ENCODE measurements around the gene PDC. TPM values are rescaled to one million over a fixed set of nuclear protein-coding genes. Genes with fewer than 3 reads are reported as not detected.
"Not testable (repeated sequence)": the region's sequence is repeated elsewhere in the genome, so short reads cannot be mapped to it uniquely, and the experiment has no call there.

The PDC gene
- total and polyA plus RNA-seq, 8 donors, result not detected

DNA sequence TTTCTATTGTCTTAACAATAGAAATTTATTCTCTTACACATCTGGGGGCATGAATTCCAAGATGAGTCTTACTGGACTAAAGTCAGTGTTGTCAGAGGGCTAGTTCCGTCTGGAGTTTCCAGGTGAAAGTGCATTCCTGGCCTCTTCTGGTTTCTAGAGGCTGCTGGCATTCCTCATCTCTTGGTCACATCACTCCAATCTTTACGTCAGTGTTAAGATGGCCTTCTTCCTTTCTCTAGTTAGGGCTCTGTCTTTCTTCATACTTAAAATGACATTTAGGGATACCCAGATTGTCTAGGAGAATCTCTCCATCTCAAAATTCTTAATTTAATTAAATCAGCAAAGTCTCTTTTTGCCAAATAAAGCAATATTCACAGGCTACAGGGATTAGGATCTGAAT, 13.3 kb upstream of the PDC start:
- H3K9me3 ChIP-seq, result no peaks in the 10 kb centered on the region
- ATAC-seq, result no peak
- no peak for FAIRE-seq
- no peaks in the 10 kb centered on the region for H3K4me1 ChIP-seq
- 75 to 83% methylated on average over 2 of the region's 2 CpGs for WGBS, 2 donors
- no peak overlapping the region for H3K27ac ChIP-seq
- H3K36me3 ChIP-seq, result no peaks in the 10 kb centered on the region
- H3K4me3 ChIP-seq, result no peak overlapping the region
- no peak for DNase-seq
- TF ChIP-seq, protein P1, sequence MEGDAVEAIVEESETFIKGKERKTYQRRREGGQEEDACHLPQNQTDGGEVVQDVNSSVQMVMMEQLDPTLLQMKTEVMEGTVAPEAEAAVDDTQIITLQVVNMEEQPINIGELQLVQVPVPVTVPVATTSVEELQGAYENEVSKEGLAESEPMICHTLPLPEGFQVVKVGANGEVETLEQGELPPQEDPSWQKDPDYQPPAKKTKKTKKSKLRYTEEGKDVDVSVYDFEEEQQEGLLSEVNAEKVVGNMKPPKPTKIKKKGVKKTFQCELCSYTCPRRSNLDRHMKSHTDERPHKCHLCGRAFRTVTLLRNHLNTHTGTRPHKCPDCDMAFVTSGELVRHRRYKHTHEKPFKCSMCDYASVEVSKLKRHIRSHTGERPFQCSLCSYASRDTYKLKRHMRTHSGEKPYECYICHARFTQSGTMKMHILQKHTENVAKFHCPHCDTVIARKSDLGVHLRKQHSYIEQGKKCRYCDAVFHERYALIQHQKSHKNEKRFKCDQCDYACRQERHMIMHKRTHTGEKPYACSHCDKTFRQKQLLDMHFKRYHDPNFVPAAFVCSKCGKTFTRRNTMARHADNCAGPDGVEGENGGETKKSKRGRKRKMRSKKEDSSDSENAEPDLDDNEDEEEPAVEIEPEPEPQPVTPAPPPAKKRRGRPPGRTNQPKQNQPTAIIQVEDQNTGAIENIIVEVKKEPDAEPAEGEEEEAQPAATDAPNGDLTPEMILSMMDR (IDR thresholded peaks at IDR 0.05), result no peak
- no peaks in the 10 kb centered on the region for H3K27me3 ChIP-seq
- intact Hi-C loops (cut with DNase I), result no loop called here

DNA sequence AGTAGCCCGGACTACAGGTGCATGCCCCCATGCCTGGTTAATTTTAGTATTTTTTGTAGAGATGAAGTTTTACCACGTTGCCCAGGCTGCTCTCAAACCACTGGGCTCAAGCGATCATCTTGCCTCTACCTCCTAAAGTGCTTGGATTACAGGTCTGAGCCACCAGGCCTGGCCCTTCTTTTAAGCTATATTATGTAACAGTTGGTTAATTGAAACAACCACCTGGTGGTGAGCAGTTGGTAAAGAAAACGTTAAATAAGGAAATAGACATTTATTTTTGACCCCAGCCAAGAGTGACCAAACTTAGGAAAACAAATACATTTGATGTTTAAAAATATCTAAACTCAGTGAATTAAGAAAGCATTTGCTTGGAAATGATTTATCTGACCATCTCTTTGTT, 12.1 kb upstream of the PDC start:
- no peak for DNase-seq
- no peak for ATAC-seq
- no peak for FAIRE-seq
- Histone ChIP-seq H3K36me3 (no peaks in the 10 kb centered on the region), H3K27me3 (no peaks in the 10 kb centered on the region), H3K27ac (no peak overlapping the region), H3K4me3 (no peak overlapping the region), H3K9me3 (no peaks in the 10 kb centered on the region), H3K4me1 (no peaks in the 10 kb centered on the region)
- TF ChIP-seq, protein P1 (IDR thresholded peaks at IDR 0.05), result no peak
- intact Hi-C loops (cut with DNase I), result no loop called here
- WGBS, 2 donors, result 74 to 82% methylated on average over 4 of the region's 4 CpGs

DNA sequence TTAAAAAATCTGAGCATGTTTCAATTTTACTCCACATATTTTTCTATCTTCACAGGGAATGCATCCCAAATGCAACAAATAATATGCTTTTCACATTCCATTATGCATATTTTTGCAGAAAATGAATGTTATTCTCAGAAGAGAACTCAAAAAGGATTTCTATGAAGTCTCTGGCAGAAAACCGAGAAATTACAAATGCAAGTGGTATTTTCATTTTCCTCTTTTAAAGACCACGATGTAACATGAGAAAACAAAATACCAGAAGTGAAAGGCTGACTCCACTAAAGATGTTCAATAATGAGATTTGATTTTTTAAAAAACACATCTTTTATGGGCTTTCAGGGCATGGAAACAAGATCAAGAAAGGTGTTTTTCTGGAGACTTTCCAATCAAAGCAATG, 5.0 kb upstream of the PDC start:
- no peak for DNase-seq
- H3K4me1 ChIP-seq, result no peaks in the 10 kb centered on the region
- H3K27me3 ChIP-seq, result no peaks in the 10 kb centered on the region
- intact Hi-C loops (cut with DNase I), result no loop called here
- H3K4me3 ChIP-seq, result no peak overlapping the region
- no peak for ATAC-seq
- no peak for FAIRE-seq
- H3K36me3 ChIP-seq, result no peaks in the 10 kb centered on the region
- H3K9me3 ChIP-seq, result no peaks in the 10 kb centered on the region
- 68 to 69% methylated on average over 2 of the region's 2 CpGs for WGBS, 2 donors
- TF ChIP-seq, protein P1 (IDR thresholded peaks at IDR 0.05), result no peak
- no peak overlapping the region for H3K27ac ChIP-seq

DNA sequence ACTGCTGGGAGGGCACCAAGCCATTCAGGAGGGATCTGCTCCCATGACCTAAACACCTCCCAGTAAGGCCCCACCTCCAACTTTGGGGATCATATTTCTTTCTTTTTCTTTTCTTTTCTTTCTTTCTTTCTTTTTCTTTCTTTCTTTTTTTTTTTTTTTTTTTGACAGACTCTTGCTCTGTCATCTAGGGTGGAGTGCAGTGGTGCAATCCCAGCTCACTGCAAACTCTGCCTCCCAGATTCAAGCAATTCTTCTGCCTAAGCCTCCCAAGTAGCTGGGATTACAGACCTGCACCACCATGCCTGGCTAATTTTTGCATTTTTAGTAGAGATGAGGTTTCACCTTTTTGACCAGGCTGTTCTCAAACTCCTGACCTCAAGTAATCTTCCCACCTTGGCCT, 4.6 kb upstream of the PDC start:
- FAIRE-seq; H3K9me3 ChIP-seq; H3K4me1 ChIP-seq; H3K27me3 ChIP-seq; H3K4me3 ChIP-seq; DNase-seq; H3K36me3 ChIP-seq; intact Hi-C loops (cut with DNase I); H3K27ac ChIP-seq; ATAC-seq: not testable (repeated sequence)

DNA sequence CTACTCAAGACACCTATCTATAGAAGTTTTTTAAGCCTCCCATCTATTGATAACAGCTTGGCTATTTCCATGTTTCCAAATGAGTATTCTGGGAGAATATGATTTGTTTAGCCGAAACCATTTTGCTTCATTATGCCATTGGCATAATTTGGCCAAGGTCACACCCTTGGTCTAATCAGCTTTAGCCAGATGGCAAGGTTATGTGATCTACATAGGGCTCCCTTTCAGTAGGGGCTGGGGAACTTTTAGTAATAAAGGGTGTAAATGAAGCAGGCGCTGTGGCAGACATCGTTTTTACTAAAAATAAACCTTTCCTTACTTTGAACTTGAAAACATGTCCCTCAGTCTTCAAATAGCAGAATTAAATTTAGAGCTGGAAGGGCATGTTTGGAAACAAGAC, 3.0 kb upstream of the PDC start:
- WGBS, 2 donors, result 68 to 71% methylated on average over 3 of the region's 3 CpGs
- ATAC-seq (no peak), FAIRE-seq (no peak), DNase-seq (no peak)
- intact Hi-C loops (cut with DNase I), result no loop called here
- Histone ChIP-seq H3K4me1 (no peaks in the 10 kb centered on the region), H3K27ac (no peak overlapping the region), H3K36me3 (no peaks in the 10 kb centered on the region), H3K27me3 (no peaks in the 10 kb centered on the region), H3K9me3 (no peaks in the 10 kb centered on the region), H3K4me3 (no peak overlapping the region)
- TF ChIP-seq, protein P1 (IDR thresholded peaks at IDR 0.05), result no peak

DNA sequence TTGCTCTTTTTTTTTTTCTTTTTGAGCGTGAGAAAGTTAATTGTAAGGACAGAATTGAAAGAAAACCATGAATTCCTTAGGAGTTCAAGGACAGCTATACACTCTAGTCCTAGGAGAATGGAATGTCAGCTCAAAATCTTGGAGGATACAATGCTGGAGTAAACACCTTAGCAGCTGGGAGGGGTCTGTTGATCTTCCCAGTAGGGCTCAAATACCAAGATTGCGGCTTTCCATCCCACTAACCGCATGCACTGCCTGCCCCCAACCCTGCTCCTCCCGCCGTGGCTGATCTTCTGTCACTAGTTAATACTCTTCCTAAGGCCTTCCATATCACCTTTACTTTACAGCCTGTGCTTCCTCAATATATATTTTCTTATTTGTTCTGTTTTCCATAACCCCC, 2.6 kb upstream of the PDC start:
- Histone ChIP-seq H3K27ac (no peak overlapping the region), H3K27me3 (no peaks in the 10 kb centered on the region), H3K4me1 (no peaks in the 10 kb centered on the region), H3K9me3 (no peaks in the 10 kb centered on the region), H3K36me3 (no peaks in the 10 kb centered on the region), H3K4me3 (no peak overlapping the region)
- intact Hi-C loops (cut with DNase I), result no loop called here
- TF ChIP-seq, protein P1 (IDR thresholded peaks at IDR 0.05), result no peak
- ATAC-seq, result no peak
- DNase-seq, result no peak
- WGBS, 2 donors, result 66 to 69% methylated on average over 5 of the region's 5 CpGs
- no peak for FAIRE-seq

DNA sequence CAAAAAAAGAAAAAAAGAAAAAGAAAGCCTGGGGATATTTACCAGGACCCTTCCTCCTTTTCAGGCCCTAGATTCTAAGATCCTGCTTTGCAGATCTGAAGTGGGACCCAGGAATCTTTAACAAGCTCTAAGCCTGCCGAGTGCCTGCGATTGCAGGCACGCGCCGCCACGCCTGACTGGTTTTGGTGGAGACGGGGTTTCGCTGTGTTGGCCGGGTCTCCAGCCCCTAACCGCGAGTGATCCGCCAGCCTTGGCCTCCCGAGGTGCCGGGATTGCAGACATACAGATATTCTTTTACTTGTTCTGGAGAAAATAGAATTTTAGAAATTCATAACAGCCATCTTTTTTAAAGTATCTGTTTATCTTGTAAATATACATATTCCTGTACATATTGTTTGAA, 1.8 kb downstream of the PDC start:
- ATAC-seq; H3K4me1 ChIP-seq; H3K9me3 ChIP-seq; FAIRE-seq; H3K27ac ChIP-seq; H3K4me3 ChIP-seq; intact Hi-C loops (cut with DNase I); H3K27me3 ChIP-seq; DNase-seq; H3K36me3 ChIP-seq: not testable (repeated sequence)
- 96 to 97% methylated on average over 14 of the region's 14 CpGs for WGBS, 2 donors

All from pancreas (tissue), 10 donors.